Activated CD8-positive, alpha-beta memory T cell treated with anti-CD3 and anti-CD28 coated beads for 36 hours (primary cell): ENCODE data around the gene PAK1. TPM values are rescaled to one million over a fixed set of nuclear protein-coding genes. Genes with fewer than 3 reads are reported as not detected.

Experiments
- CTCF ChIA-PET: fragments of 350-600 bp; sonication (Branson Sonifier 250); formaldehyde crosslinking; loops from one replicate; lab custom pipeline; 2021; ENCODE audit warnings: antibody characterized with exemption; lab: Charles Lee
- POLR2A ChIA-PET: fragments of 350-600 bp; sonication (Branson Sonifier 250); formaldehyde crosslinking; loops from one replicate; lab custom pipeline; 2021; ENCODE audit warnings: antibody characterized with exemption; lab: Charles Lee
- total RNA-seq, 2 experiments: library from RNA; stranded (reverse); gene quantifications; one replicate each; pipeline ENCODE4 v1.2.3, GENCODE V29; 2021

Gene PAK1
- total RNA-seq, 2 experiments from 2014 or later: 33.1 to 35.2 TPM

- ChIA-PET POLR2A (no interaction called here), CTCF (no interaction called here)
Observed at GRCh38 chr11:77442394-77443053, 31.4 kb downstream of the PAK1 start.

- CTCF ChIA-PET: no interaction called here
Observed at GRCh38 chr11:77441426-77441825, 32.5 kb downstream of the PAK1 start.

DNA sequence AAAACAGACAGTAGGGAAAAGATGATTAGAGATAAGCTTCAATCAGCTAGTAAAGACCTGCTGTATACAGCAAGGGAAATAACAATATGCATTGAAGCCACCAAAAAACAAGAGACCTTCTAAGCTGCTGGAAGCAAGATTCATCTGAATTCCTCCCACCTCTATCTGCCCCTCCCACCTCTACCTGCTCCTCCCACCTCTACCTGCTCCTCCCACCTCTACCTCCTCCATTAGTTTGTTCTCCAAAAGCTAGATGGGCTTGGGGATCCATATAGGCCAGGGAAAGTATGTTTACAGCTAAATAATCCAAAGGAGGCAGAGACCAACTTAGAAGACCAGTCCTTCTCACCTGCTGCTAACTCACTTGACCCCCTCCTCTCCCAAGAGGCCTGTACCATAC lies 33.2 kb downstream of the PAK1 start:
- ChIA-PET POLR2A (no interaction called here), CTCF (no interaction called here)

More at GRCh38 chr11:77441426-77441825, 32.5 kb downstream of the PAK1 start:
- POLR2A ChIA-PET: no interaction called here

GRCh38 chr11:77438487-77438886 lies 35.4 kb downstream of the PAK1 start:
- CTCF ChIA-PET: no interaction called here
- POLR2A ChIA-PET: no interaction called here

- POLR2A ChIA-PET: no interaction called here
- CTCF ChIA-PET: interaction anchor here (1.1 kb wide), 1 partner anchor 105 kb away, joined by 4 read pairs; no protein-coding TSS in a partner anchor
Observed at GRCh38 chr11:77436969-77437368, 36.9 kb downstream of the PAK1 start.

- ChIA-PET POLR2A (no interaction called here), CTCF (interaction anchor here (0.9 to 1.1 kb wide), 2 partner anchors 10 to 106 kb away, joined by 3 to 4 read pairs; no protein-coding TSS in a partner anchor)
Observed at GRCh38 chr11:77436506-77436905, 37.4 kb downstream of the PAK1 start.

GRCh38 chr11:77435972-77436371 lies 37.9 kb downstream of the PAK1 start:
- ChIA-PET CTCF (interaction anchor here (0.9 to 1.1 kb wide), 2 partner anchors 11 to 106 kb away, joined by 3 to 4 read pairs; no protein-coding TSS in a partner anchor), POLR2A (no interaction called here)

DNA sequence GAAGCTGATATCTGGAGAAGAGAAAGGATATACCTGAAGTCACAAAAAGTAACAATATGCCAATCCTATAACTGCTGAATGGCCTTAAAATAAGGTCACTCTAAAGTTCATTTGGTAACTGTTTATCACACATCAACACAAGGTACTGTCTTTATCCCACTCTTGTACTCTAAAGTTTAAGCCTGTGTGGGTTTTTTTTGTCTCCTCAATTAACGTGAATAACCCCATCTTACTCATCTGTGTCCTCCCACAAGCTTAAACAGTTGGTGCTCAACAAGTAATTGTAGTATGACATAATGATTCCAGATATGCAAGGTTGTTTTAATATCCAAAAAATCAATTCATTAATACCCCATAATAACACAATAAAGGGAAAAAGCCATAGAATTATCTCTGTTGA lies 42.1 kb downstream of the PAK1 start:
- ChIA-PET POLR2A (no interaction called here), CTCF (no interaction called here)

DNA sequence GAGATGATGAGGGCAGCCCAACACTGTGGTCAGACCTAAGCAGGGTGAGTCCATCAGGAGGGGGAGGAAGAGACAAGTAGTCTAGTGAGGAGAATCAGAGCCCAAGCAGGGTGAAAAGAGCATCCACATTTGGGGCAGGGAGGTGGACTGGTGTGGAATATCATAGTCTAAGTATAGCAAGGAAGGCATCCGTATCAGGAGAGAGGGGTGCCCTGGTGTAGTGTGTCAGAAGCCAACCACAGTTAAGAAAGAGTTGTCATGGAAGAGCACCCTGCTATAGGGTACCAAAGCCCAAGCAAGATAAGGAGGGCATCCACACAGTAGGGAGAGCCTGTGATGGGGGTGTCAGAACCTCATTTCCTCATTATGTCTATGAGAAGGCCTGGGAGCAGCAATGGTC lies 45.3 kb downstream of the PAK1 start:
- CTCF ChIA-PET: no interaction called here
- POLR2A ChIA-PET: no interaction called here

- ChIA-PET CTCF (no interaction called here), POLR2A (no interaction called here)
Observed at GRCh38 chr11:77425346-77425745, 48.5 kb downstream of the PAK1 start.

GRCh38 chr11:77424644-77425043 lies 49.2 kb downstream of the PAK1 start:
- POLR2A ChIA-PET: no interaction called here
- CTCF ChIA-PET: no interaction called here

DNA sequence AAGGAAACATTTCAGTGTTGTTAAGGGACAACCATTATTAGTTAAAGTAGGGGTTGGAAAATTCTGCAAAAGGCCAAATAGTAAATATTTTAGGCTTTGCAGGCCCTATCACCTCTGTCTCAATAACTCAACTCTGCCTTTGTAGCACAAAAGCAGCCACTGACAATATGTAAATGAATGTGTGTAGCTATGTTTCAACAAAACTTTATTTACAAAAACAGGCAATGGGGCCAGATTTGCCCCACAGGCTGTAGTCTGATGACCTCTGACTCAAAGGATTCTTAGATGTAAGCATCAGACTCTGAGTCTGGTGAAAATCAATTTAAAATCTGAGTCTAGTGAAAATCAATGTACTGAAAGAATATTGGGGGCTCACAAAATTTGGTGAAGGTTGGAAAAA lies 50.3 kb downstream of the PAK1 start:
- ChIA-PET CTCF (no interaction called here), POLR2A (no interaction called here)

GRCh38 chr11:77422687-77423086 lies 51.2 kb downstream of the PAK1 start:
- POLR2A ChIA-PET: no interaction called here
- CTCF ChIA-PET: no interaction called here

GRCh38 chr11:77421041-77421723 lies 52.7 kb downstream of the PAK1 start:
- CTCF ChIA-PET: no interaction called here
- POLR2A ChIA-PET: no interaction called here

DNA sequence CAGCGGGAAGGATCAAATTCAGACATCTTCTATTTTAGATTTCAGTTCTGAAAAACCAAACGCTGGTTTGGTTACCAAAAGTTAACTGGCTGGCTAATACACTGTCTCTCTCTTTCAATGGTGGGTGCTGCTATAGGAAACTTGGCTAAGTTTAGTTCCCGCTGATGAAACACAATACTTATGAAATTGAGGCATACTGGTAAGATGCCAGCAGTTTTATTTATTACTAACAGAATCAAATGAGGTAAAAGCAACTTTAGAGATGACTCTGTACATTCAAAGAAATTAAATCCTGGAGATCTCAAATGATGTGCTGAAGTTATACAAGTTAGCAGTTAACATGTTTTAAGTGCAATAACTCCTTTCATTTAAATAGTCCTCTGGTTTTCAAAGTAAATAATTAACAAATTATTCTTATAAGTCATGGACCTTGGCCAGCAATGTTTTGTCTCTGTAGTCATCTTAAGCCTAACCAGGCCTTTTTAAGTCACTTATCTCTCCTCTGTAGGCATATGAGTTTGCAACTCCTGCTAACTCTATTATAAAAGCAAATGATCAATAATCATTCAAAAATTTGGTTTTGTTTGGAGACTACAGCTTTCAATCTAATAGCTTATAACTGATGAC lies 54.8 kb downstream of the PAK1 start:
- ChIA-PET CTCF (no interaction called here), POLR2A (no interaction called here)

DNA sequence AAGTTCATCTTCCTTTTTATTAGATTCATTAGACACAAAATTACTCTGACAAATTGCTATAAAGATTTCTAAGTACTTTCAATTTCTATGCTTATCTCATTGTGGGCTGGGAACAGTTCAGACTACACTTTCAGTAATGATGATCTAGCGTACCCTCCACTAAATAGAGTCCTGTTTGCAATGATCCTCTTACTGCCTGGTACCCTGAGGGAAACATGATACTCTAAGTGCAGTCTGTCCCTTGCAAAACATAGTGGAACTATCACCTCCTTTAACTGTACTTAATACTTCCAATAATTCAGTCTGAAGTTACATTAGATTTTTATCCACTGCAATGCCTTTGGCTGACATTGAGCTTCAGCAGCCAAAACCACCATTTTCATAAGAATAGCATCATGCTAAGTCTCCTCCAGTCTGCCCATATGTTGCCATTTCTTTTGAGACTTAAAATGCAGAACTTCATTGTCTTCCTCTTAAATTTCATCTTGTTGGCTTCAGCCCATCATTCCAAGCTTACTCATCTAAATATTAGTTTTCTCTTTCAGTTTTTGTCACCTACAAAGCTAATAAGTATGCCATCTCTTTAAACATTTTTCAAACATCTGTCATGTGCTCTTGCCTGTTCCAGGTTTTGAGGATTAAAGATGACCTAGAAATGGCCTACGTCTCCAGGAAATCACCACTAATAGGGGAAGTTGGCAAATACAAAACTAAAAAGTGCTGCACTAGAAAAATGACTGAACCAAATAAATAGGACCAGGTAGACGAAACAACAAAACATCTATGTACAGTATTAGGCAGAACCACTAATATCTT lies 55.5 kb downstream of the PAK1 start:
- POLR2A ChIA-PET: no interaction called here

GRCh38 chr11:77416357-77416756 lies 57.5 kb downstream of the PAK1 start:
- POLR2A ChIA-PET: no interaction called here
- CTCF ChIA-PET: no interaction called here

More for the DNA sequence above, 55.5 kb downstream of the PAK1 start:
- CTCF ChIA-PET: no interaction called here

DNA sequence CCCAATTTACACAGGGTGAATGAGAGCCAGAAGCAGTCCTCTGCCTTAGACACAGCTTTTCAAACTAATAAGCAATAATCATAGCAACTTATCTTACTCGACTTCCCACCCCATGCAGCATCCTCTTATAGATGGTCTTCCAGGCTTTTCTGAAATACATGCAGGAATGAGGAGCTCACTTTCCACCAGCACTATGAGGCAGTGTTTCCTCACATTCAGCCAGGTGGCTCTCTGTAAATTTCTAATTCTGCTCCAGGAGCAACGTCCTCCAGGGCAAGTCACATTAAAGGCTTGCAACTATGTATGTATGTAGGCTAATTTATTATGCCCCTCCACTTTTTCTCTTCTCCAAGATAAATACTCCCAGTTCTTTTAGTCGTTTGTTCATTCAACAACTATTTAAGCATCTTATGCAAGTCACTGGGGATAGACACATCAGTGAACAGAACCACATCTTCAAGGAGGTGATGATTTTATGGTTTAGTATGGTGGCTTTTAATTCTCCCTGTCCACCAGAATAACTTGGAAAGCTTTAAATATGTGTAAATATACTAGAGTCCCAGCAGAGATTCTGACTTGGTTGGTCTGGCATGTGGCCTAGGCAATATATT lies 59.9 kb downstream of the PAK1 start:
- CTCF ChIA-PET: no interaction called here

GRCh38 chr11:77412814-77413213 lies 61.1 kb downstream of the PAK1 start:
- CTCF ChIA-PET: interaction anchor here (1.0 kb wide), 1 partner anchor 32 kb away, joined by 3 read pairs; no protein-coding TSS in a partner anchor
- POLR2A ChIA-PET: no interaction called here

More for the DNA sequence above, 59.9 kb downstream of the PAK1 start:
- POLR2A ChIA-PET: no interaction called here
